Thoracic aorta (tissue), 2 donors: ENCODE measurements around the gene SV2B. TPM values are rescaled to one million over a fixed set of nuclear protein-coding genes. Genes with fewer than 3 reads are reported as not detected.

Experiments
- ATAC-seq: fragments of 150-250 bp; one replicate; pipeline ENCODE4 v1.8.0; 2017; ENCODE audit warnings: low read depth; ENCODE audit not compliant: insufficient number of reproducible peaks, low FRiP score
- DNase-seq: peaks from one replicate; pipeline ENCODE4 v3.0.0-alpha.2; 2020; ENCODE audit warnings: low spot score
- H3K27ac ChIP-seq, 2 donors: fragments of 200-600 bp; sonication (generic); 1 replicate in 1 of 2; 2 replicates in 1 of 2; pipeline ENCODE4 v1.5.1; 2016; ENCODE audit warnings: mild to moderate bottlenecking in 2 of 2, moderate library complexity in 2 of 2
- H3K27me3 ChIP-seq: fragments of 200-600 bp; sonication (generic); replicated peaks from 2 replicates; pipeline ENCODE4 v1.6.0; 2016; ENCODE audit warnings: mild to moderate bottlenecking; ENCODE audit not compliant: insufficient read depth
- H3K36me3 ChIP-seq: fragments of 200-600 bp; sonication (generic); one replicate; pipeline ENCODE4 v1.5.1; 2016
- H3K4me1 ChIP-seq, 2 donors: fragments of 200-600 bp; sonication (generic); 1 replicate in 1 of 2; 2 replicates in 1 of 2; pipeline versions ENCODE4 v1.5.1 to v1.6.0; 2016; ENCODE audit warnings: low read depth in 2 of 2, mild to moderate bottlenecking in 1 of 2; ENCODE audit not compliant: control insufficient read depth in 1 of 2
- H3K4me3 ChIP-seq: fragments of 200-600 bp; sonication (generic); 2 replicates; pipeline ENCODE4 v1.5.1; 2016; ENCODE audit warnings: mild to moderate bottlenecking
- H3K9me3 ChIP-seq: fragments of 200-600 bp; sonication (generic); 2 replicates; pipeline ENCODE4 v1.5.1; 2016
- total RNA-seq, 2 donors: library from RNA; depleted of rRNA; stranded (reverse); fragments of >200 nt; gene quantifications; one replicate each; pipeline versions ENCODE4 v1.1.0 to v1.2.3, GENCODE V29; 2016
- TF ChIP-seq, protein P1 (sequence below): fragments of 200-600 bp; sonication (generic); IDR thresholded peaks from one replicate; pipeline ENCODE4 v1.5.1; 2019; ENCODE audit warnings: antibody characterized with exemption

SV2B gene
- total RNA-seq, 2 donors from 2014 or later: 2.6 TPM; not detected in 1

DNA sequence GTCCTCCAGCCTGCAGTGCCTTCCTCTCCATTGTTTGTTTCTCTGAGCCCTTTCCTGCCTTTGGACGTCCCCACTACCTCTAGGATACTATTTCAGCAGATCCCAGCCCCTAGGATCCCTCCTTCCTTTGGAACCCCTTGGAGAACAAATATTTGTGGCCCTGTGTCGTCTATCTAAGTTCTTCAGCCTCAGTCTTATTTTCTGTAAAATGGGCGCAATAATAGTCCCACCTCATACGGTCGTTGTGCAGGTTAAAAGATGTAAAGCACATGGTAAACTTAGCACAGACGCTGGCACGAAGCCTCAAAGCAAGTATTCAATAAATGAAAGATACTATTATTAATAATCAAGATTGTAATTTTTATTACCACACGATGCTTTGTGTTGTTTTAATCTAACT lies 122.0 kb downstream of the SV2B start:
- DNase-seq (no peak), ATAC-seq (no peak)
- no peaks in the 10 kb centered on the region for H3K9me3 ChIP-seq
- no peaks in the 10 kb centered on the region for H3K27me3 ChIP-seq
- no peaks in the 10 kb centered on the region for H3K4me1 ChIP-seq
- H3K4me3 ChIP-seq: no peak overlapping the region
- no peaks in the 10 kb centered on the region for H3K36me3 ChIP-seq
- TF ChIP-seq, protein P1, sequence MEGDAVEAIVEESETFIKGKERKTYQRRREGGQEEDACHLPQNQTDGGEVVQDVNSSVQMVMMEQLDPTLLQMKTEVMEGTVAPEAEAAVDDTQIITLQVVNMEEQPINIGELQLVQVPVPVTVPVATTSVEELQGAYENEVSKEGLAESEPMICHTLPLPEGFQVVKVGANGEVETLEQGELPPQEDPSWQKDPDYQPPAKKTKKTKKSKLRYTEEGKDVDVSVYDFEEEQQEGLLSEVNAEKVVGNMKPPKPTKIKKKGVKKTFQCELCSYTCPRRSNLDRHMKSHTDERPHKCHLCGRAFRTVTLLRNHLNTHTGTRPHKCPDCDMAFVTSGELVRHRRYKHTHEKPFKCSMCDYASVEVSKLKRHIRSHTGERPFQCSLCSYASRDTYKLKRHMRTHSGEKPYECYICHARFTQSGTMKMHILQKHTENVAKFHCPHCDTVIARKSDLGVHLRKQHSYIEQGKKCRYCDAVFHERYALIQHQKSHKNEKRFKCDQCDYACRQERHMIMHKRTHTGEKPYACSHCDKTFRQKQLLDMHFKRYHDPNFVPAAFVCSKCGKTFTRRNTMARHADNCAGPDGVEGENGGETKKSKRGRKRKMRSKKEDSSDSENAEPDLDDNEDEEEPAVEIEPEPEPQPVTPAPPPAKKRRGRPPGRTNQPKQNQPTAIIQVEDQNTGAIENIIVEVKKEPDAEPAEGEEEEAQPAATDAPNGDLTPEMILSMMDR: no peak
- H3K27ac ChIP-seq: no peak overlapping the region

DNA sequence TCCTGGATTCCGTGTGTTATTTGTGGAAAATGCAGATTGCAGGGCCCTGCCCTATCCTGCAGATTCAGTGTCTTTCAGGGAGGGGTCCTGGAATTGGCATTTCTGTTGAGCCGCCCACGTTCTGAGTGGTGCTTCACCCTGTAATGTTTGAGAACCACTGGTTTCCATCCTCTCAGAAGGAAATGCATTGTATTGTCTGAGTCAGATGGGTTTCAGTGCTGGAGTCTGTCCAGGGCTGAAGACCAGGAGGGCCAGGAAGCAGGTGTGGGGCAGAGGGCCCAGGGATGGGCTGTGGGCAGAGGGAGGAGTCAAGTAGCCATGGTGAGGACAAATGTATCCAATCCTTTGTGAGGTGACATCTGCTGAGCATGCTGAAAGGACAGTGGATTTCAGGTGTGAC lies 123.8 kb downstream of the SV2B start:
- Histone ChIP-seq H3K36me3 (no peaks in the 10 kb centered on the region), H3K27me3 (no peaks in the 10 kb centered on the region), H3K4me1 (no peaks in the 10 kb centered on the region), H3K9me3 (no peaks in the 10 kb centered on the region), H3K4me3 (no peak overlapping the region), H3K27ac (no peak overlapping the region)
- ATAC-seq (no peak), DNase-seq (no peak)
- TF ChIP-seq, protein P1: no peak

DNA sequence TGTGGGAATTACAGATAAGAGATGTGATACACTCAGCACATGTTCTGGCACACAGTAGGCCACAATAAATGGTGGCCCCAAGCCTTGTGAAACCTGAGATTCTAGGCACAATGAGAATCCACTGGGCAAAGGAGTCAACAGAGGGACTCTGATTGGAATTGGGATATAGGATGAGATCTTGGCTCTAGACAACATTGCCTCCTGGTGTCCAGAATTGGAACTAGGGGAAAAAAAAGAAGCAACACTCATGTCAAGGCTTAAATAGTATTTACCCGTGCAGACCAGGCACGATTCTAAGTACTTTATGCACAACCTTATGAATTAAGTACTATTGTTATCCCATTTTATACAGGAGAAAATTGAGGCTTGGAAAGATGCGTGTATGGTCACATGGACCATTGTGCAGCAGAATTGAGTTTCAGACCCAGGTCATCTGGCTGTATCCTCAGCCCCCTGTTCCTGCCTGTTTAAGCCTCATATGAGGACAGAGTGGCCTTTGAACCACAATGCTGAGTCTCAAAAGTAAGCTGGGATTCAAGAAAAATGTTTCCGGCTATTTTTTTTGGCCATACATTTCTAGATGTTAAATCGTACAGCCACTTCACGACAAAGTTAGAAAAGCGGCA lies 124.8 kb downstream of the SV2B start:
- Histone ChIP-seq H3K9me3 (no peaks in the 10 kb centered on the region), H3K36me3 (no peaks in the 10 kb centered on the region), H3K4me3 (no peak overlapping the region), H3K4me1 (no peaks in the 10 kb centered on the region), H3K27ac (no peak overlapping the region), H3K27me3 (no peaks in the 10 kb centered on the region)
- ATAC-seq (no peak), DNase-seq (no peak)
- TF ChIP-seq, protein P1: no peak

DNA sequence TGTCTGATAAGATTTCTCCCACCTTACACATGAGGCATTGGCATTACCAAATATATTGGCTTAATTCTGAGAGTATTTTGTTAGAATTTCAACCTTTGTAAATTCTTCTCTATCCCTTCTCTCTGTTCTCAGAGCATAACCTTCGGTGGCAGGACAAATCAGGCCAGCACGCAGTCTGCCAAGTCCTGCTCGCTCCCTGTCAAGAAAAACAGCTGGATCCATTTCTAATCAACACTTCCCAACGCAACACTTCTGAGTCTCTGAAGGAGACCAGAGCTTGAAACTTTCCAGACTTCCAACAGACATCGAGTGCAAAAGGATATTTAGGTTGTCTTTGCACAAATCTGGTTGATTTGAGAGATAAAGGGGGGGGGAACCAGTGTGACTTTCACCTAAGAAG lies 125.7 kb downstream of the SV2B start:
- TF ChIP-seq, protein P1: no peak
- ATAC-seq (no peak), DNase-seq (no peak)
- no peak overlapping the region for H3K27ac ChIP-seq
- H3K27me3 ChIP-seq: no peaks in the 10 kb centered on the region
- no peaks in the 10 kb centered on the region for H3K4me1 ChIP-seq
- H3K4me3 ChIP-seq: no peak overlapping the region
- no peaks in the 10 kb centered on the region for H3K36me3 ChIP-seq
- no peaks in the 10 kb centered on the region for H3K9me3 ChIP-seq

DNA sequence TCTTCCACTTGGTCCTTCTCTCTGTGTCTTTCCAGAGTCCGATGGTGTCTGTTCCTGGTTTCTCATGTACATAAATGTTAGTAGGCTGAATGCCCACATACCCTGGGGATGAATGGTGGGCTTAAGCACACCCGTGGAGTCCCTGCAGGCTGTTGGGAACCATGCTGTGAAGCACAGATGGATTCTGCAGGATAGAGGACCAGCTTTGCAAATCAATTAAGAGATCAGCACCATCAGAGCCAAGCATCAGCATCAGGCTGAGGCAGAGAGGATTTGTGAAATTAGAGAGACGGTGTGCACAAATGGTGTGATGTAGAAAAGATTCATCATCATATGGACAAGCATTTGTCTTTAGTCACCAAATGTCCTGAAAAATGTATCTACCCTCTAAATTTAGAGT lies 127.1 kb downstream of the SV2B start:
- ATAC-seq (no peak), DNase-seq (no peak)
- TF ChIP-seq, protein P1: no peak
- no peaks in the 10 kb centered on the region for H3K27me3 ChIP-seq
- no peak overlapping the region for H3K27ac ChIP-seq
- no peaks in the 10 kb centered on the region for H3K4me1 ChIP-seq
- no peaks in the 10 kb centered on the region for H3K36me3 ChIP-seq
- no peaks in the 10 kb centered on the region for H3K9me3 ChIP-seq
- no peak overlapping the region for H3K4me3 ChIP-seq
